HG03432 (cell line): ENCODE data around the gene NUP133.

Experiments
- ATAC-seq: cut with Tn5 transposase; IDR thresholded peaks from one replicate; pipeline ENCODE4 v1.9.1; 2021; ENCODE audit warnings: mild to moderate bottlenecking, moderate library complexity; ENCODE audit not compliant: unreplicated experiment

The NUP133 gene

DNA sequence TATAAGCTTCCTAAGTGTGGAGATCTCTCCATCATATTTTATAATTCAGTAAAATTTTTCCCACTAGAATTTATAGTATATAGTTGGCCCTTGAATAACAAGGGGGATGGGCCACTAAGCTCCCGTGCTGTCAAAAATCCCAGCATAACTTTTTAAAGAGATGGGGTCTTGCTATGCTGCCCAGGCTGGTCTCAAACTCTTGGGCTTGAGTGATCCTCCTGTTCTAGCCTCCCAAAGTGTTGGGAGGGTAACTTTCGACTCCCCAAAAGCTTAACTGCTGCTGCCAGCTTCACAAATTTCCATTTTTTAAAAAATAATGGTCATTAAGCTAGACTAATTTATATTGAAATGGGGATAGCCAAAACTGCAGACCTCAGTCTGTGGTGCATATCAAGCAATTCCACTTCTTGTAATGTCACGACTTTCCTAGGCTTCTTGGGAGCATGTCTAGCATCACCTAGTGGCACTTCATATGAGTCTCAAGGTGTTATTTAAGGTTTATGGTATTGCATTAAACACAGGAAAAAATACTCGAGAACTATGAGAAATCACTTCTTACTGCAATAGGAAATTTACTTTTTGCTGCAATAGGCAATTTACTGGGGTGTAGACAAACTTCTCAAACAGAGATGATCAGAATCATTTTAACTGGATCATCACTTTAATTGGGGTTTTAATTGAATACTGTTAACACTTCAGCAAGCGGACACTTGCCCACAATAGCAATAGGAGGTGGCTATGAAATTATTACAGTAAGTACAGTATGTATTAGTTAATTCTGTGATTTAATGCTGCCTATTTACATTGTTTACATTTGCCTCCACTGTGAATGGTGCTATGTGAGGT lies 55.0 kb downstream of the NUP133 start:
- no peak for ATAC-seq

DNA sequence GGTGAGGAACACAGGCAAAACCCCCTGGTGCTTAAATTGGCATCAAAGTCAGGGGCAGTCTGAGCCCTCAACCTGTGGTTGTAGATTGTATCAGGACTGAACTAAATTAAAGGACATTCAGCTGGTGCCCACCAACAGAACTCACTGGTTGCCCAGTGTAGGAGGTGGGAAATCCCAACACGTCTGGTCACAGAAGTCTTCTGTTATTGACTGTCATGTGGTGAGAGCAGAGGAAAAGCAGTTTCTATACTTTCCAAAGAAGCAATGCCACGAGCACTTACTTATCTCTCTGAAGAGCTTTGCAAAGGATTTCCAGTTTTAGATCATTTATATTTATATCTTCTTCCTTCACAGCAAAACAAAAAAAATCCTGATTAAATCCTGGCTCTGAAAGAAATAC lies 59.3 kb downstream of the NUP133 start:
- ATAC-seq, result no peak

DNA sequence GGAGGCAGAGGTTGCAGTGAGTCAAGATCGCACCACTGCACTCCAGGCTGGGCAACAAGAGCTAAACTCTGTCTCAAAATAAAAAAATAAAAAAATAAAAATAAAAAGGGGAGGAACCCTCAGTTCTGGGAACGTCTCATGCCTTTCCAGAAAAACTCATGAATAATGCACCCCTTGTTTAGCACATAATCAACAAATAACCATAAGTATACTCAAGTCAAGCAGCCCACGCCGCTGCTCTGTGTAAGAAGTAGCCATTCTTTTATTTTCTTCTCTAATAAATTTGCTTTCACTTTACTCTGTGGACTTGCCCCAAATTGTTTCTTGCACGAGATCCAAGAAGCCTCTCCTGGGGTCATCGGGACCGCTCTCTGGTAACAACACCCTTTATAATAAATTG lies 59.8 kb downstream of the NUP133 start:
- no peak for ATAC-seq

DNA sequence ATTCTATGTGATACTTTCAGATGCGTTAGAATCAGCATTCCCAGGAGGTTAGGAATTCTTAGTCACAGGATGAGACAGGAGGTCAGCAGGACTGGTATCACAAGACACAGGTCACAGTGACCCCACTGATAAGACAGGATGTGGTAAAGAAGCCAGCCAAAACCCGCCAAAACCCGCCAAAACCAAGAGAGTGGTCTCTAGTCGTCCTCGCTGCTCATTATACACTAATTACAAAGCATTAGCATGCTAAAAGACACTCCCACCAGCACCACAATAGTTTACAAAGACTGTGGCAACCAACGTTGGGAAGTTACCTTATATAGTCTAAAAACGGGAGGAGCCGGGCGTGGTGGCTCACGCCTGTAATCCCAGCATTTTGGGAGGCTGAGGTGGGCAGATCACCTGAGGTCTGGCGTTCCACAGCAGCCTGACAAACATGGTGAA lies 60.3 kb downstream of the NUP133 start:
- ATAC-seq, result no peak

DNA sequence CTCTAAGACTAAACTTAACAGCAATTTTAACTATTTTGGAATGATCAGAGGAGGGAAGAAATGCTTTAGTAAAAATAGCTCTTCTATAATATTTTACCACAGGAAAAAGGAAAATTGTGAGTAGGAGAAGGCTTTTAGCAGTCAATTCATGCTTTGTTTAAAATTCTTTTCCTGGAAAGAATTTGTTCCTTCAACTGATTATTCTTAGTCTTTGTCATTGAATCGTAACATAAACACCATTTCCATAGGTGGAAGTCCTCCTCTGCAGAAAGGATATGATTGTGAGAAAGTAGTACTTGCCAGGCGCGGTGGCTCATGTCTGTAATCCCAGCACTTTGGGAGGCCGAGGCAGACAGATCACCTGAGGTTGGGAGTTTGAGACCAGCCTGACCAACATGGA lies 62.3 kb downstream of the NUP133 start:
- ATAC-seq, result no peak

DNA sequence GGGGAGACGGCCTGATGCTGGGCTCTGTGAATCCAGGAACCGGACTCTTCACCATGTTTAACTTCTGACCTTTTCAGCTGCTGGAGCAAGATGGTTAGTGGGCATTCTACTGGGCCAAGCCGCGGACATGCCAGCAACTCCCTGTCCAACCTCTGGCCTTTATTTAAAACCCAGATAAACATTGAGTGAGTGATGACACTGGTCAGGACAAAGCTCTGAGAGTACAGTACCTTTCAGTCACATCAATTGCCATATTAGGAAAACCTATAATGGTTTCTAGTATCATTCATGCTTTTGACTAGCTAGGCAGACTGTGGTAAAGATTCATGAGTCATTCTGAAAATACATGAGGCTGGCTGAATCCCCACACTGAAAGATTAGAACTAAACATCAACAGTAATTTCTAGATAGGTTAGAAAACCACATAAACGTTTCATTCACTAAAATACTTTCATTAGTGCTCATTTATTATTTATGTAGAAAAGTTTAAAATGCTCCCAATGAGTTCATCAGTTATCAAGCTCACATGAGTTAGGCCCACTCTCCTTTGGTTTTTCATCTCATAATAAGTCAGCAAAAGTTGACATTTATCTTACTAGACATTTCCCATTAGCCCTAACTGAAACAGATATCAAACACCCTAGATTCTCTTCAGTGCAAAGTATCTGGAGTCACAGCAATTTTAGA lies 67.1 kb downstream of the NUP133 start:
- peak; percentile 98 for ATAC-seq

DNA sequence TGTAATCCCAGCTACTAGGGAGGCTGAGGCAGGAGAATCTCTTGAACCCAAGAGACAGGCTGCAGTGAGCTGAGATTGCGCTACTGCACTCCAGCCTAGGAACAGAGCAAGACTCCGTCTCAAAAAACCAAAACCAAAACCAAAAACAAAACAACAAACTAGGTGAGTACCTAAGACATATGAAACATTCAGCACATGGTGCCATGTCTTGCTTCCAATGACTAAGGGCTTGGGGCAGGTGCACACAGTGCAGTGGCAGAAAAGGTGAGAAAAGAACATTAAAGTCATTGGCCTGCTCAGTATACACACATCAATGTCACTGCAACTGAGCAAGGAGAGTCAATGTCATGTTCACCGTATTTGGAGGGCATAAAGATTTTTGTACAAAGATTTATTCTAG lies 70.1 kb downstream of the NUP133 start:
- no peak for ATAC-seq

DNA sequence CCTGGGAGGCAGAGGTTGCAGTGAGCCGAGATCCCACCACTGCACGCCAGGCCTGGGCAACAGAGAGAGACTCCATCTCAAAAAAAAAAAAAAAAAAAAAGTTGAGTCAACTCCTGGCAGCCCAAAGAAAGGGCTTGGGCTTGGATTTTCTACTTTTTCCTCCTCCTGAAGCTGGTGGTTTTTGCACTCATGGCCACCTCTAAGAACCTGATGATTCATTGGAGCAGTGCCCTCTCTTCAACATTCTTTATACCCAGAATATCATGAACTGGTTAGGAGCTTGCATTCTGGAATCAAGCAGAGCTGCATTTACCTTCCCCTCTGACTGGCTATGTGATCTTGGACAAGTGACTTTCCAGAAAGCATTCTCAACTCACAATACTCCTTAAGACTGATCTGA lies 70.7 kb downstream of the NUP133 start:
- no peak for ATAC-seq

DNA sequence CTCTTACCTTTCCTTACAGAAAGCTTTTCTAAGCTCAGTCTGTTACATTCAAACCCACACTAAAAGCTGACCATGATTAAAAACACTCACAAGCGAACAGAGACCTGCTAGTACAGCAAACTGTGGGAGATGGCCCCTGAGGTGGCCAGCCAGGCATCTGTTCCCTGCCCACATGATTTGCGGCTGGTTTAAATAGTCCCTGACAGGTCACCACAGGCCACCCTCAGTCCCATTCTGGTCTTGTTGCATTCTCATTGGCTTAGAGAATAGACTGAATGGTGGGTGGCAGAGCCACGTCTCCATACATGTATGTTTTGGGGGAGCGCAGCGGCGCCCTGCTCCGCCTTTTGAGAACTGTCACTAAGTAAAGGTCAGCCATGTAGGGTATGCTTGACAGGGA lies 71.9 kb downstream of the NUP133 start:
- no peak for ATAC-seq

DNA sequence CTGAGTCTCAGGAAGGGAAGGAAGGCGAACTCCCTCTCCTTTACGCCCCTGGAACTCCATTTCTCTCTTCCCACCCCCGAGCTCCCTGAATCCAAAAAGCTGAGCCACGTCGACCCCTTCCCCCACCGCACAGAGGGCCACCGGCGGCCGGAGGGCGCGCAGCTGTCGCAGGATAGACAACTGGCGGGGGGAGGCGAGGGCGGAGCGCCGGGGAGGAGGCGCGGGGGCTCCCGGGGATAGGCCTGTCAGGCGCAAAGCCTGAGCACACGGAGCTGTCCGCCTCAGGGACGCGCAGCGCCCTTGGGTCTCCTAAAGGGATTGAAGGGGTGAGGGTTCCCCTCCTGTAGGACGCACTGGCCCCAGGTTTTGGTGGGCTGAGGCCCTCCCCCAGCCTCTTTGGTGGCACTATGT lies 73.5 kb downstream of the NUP133 start:
- ATAC-seq, result no peak

DNA sequence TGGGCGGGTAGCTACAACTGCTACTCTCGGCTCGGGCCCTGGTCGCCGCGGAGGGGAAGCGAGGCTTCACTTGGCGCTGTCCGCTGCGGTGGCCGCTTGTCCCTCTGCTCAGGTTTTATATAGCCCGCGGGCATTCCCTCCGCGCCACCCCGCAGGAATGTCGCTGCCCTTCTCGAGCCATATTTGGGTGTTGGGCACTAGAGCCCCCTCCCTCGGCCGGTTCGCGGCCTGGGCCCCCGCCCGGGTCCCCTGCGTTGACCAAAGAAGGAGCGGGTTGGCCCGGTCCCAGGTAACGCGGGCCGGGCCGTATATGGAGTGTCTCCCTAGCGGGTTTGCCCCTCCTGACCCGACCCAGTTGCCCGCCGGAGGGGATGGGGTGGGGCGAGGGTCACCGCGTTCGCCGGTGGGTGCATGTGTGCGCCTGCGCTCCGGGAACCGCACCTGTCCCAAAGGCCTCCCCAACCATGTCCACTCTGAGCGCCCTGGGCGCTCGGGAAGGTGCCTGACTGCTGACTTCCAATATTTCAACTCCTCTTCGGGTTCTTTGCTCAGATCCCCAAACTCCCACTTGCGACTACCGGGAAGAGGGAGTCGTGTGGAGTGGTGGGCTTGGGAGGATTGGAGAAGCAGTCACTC lies 74.0 kb downstream of the NUP133 start, which contains the start of gene ACTA1:
Gene ACTA1, minus strand, starts transcription at position 90 of the 636 bp plus-strand sequence. CDS start 979 bp downstream, outside the sequence.
- ATAC-seq, result no peak

DNA sequence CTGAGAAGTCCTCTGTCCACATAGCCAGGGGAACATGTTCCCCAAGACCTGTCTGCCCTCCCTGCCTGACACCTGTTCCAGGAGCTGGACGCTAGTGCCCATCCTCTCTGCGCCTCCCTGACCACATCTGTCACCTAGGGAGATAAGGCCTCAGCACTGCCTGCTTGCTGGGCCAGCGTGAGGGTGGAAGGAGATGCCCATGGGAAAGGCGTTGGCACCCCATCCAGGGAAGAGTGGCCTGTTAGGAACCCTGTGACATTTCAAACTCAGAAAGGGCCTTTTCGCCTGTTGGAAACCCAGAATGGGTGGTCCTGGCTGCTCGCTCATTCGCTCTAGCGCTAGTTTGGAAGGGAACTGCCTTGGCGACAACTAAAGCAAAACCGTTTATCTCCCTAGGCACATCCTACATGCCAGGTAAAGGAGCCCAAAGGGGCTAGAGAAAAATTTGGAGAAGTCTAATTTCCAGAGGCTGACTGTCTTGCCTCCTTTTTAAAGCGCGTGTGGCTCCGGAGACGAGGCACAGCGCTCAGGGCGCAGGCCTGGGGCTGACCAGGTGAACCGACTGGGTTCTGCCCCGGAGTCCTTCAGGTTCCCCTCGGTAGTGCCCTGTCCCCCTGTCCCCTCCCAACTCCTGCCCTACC lies 74.7 kb downstream of the NUP133 start:
- no peak for ATAC-seq

DNA sequence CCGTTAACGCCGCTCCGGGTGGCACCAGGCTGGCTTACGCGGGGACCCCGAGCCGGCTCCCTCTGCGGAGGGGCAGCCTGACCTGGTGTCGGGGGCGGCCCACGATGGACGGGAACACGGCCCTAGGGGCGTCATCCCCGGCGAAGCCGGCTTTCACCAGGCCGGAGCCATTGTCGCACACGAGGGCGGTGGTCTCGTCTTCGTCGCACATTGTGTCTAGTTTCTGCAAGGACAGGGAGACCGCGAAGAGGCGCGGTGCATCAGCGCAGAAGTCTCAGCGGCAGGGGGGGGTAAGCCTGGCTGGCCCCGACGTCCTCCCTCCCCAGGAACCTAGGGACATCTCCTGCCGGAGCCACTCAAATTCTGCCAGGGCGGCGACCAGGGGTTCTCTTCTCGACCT lies 75.2 kb downstream of the NUP133 start:
- no peak for ATAC-seq

DNA sequence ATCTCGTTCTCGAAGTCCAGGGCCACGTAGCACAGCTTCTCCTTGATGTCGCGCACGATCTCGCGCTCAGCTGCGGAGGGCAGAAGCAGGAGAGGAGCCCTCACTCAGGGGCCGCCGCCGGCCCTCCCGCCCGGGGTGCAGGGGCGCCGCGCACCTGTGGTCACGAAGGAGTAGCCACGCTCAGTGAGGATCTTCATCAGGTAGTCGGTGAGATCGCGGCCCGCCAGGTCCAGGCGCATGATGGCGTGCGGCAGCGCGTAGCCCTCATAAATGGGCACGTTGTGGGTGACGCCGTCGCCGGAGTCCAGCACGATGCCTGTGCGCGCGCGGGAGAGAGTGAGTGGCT lies 76.1 kb downstream of the NUP133 start:
- ATAC-seq, result no peak

DNA sequence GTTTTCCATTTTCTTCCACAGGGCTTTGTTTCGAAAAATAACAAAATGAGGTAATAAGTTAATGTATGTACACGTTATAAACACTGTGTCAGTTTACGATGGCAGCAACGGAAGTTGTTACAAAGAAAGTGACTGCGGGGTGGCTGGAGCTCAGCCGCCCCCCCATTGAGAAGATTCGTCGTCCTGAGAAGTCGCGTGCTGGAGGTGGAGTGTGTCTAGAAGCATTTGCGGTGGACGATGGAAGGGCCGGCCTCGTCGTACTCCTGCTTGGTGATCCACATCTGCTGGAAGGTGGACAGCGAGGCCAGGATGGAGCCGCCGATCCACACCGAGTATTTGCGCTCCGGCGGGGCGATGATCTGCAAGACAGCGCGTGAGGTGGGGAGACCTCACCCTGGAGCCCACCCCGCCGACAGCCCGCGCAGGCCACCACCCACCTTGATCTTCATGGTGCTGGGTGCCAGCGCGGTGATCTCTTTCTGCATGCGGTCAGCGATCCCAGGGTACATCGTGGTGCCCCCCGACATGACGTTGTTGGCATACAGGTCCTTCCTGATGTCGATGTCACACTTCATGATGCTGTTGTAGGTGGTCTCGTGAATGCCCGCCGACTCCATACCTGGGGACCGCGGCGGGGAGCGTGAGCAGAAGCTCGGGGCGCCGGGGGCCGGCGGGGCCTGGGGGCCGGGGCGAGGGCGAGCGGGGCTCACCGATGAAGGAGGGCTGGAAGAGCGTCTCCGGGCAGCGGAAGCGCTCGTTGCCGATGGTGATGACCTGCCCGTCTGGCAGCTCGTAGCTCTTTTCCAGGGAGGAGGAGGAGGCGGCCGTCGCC lies 76.6 kb downstream of the NUP133 start:
- no peak for ATAC-seq

DNA sequence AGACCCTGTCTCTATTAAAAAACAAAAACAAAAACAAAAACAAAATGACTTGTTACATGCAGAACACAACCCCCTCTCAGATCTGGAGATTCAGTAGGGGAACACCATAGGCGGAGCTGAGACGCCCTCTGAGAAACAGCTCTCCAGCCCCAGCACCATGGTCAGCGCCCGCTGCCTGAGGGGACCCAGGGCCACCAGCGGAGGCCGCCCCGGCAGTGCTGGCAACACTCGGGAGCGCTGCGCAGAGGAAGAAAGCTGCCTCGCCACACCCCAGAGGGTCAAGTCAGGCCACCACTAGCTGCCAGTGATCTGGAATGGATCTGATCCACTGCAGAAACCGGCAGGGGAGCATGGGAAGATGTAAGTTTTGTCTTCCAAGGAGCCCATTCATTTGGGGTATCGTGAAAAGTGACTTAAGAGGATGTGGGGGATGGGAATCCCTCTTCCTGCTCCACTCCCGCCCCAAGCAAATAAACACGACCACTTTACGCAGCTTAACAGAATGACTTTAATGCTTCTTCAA lies 77.3 kb downstream of the NUP133 start:
- no peak for ATAC-seq

DNA sequence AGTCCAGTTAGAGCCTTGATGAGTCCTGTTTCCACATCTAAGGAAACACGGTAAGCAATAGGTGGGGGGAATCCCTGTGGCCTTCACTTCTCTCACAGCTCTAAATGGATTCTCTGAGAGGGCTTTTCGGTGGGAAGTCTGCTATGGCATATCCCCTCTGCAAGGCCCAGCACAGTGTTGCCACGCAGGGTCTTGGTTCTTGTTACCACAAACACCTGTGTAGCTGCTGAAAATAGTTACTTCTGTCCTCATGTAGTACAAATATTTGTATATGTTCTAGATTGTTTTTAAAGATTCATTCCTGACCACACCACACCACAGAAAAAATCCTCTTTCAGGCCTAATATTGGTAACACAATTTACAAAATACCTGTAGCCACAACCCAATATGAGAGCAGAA lies 79.9 kb downstream of the NUP133 start:
- ATAC-seq, result no peak

DNA sequence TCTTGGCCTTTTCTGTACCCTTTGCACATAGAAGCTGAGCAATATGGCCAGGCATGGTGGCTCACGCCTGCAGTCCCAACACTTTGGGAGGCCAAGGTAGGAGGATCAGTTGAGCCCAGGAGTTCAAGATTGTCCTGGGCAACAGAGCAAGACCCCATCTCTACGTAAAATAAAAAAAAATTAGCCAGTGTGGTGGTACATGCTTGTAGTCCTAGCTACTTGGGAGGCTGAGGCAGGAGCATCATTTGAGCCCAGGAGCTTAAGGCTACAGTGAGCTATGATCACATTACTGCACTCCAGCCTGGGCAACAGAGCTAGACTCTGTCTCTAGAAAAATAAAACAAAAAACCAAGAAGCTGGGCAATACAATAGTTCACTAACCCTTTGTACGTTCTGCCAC lies 80.6 kb downstream of the NUP133 start:
- ATAC-seq, result no peak

DNA sequence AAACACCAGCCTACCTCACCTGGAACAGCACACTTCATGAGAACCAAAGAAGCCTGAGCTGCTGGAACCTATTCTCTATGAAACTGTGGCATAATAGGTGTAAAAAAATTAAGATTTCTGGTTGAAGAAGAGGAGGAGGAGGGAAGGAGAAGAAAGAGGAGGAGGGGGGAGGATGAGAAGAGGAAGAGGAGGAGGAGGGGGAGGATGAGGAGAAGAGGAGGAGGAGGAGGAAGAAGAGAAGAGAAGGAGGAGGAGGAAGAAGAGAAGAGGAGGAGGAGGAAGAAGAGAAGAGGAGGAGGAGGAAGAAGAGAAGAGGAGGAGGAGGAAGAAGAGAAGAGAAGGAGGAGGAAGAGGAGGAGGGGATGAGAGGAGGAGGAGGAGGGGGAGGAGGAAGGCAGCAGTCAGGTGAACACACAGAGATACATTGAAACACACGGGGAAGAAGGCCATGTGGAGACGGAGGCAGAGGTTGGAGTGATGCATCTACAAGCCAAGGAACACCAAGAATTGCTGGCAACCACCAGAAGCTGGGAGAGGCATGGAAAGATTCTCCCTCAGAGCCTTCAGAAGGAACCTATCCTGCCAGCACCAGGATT lies 82.5 kb downstream of the NUP133 start:
- ATAC-seq, result no peak

DNA sequence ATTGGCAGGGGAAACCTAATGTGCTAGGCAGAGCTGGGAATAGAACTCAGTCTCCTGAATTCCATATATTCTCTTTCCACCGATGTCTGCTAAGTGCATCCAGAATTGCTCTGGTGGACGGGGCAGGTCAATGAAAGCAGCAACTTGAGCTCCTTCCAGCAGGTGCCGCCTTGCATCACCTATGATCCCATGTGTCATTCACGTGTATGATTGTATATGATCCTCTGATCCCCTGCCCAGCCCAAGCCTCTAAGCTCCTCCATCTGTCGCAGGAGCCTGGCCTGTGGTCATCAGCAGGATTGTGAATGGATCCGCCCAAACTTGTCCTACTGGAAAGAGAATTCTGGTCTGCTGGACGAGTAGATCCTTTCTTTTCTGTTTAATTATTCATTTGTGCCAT lies 87.4 kb downstream of the NUP133 start:
- ATAC-seq, result no peak
